H9 (cell line): Measurements from ENCODE around the gene GABRB3. TPM values are rescaled to one million over a fixed set of nuclear protein-coding genes. Genes with fewer than 3 reads are reported as not detected.

ENCODE experiments used
- DNase-seq: peaks from one replicate; pipeline ENCODE4 v3.0.0-alpha.2; 2017
- H2AFZ ChIP-seq: one replicate; pipeline ENCODE4 v1.6.1; 2013; ENCODE audit warnings: mild to moderate bottlenecking, low read length, control low read depth, moderate library complexity
- H2AK5ac ChIP-seq: 2 replicates; pipeline ENCODE4 v1.6.1; 2013; ENCODE audit warnings: low read length, control low read depth, mixed read lengths; ENCODE audit not compliant: insufficient read length
- H2BK120ac ChIP-seq: one replicate; pipeline ENCODE4 v1.6.1; 2013; ENCODE audit warnings: low read depth, mild to moderate bottlenecking, low read length, control low read depth, inconsistent platforms; ENCODE audit not compliant: poor library complexity, severe bottlenecking
- H2BK12ac ChIP-seq: 2 replicates; pipeline ENCODE4 v1.6.1; 2013; ENCODE audit warnings: low read length, control low read depth, mixed read lengths, low read depth; ENCODE audit not compliant: insufficient read length
- H2BK15ac ChIP-seq: 2 replicates; pipeline ENCODE4 v1.6.1; 2013; ENCODE audit warnings: low read depth, low read length, control low read depth
- H2BK20ac ChIP-seq: one replicate; pipeline ENCODE4 v1.6.1; 2013; ENCODE audit warnings: low read depth, mild to moderate bottlenecking, low read length, control low read depth, inconsistent platforms; ENCODE audit not compliant: poor library complexity, severe bottlenecking
- H2BK5ac ChIP-seq: 2 replicates; pipeline ENCODE4 v1.6.1; 2013; ENCODE audit warnings: low read length, control low read depth, mixed read lengths; ENCODE audit not compliant: insufficient read length
- H3K14ac ChIP-seq: 2 replicates; pipeline ENCODE4 v1.6.1; 2013; ENCODE audit warnings: low read length, control low read depth; ENCODE audit not compliant: insufficient read depth
- H3K18ac ChIP-seq: 2 replicates; pipeline ENCODE4 v1.6.1; 2013; ENCODE audit warnings: low read depth, mild to moderate bottlenecking, mixed read lengths, low read length, control low read depth; ENCODE audit not compliant: insufficient read length
- H3K23ac ChIP-seq: 2 replicates; pipeline ENCODE4 v1.6.1; 2013; ENCODE audit warnings: low read length, control low read depth, mixed read lengths, low read depth; ENCODE audit not compliant: insufficient read length
- H3K23me2 ChIP-seq: 2 replicates; pipeline ENCODE4 v1.6.1; 2013; ENCODE audit warnings: low read depth, mild to moderate bottlenecking, mixed read lengths, low read length, control low read depth; ENCODE audit not compliant: insufficient read length, poor library complexity, severe bottlenecking
- H3K27ac ChIP-seq: 2 replicates; pipeline ENCODE4 v1.5.1; 2013; ENCODE audit warnings: low read length, control low read depth, mixed read lengths, low read depth; ENCODE audit not compliant: insufficient read length
- H3K27me3 ChIP-seq: 2 replicates; pipeline ENCODE4 v1.6.1; 2013; ENCODE audit warnings: low read length, control low read depth, inconsistent platforms; ENCODE audit not compliant: insufficient read depth
- H3K4ac ChIP-seq: 2 replicates; pipeline ENCODE4 v1.6.1; 2013; ENCODE audit warnings: low read depth, mild to moderate bottlenecking, control low read depth, inconsistent platforms, low read length, moderate library complexity
- H3K4me1 ChIP-seq: 2 replicates; pipeline ENCODE4 v1.6.1; 2013; ENCODE audit warnings: low read length, control low read depth, inconsistent platforms; ENCODE audit not compliant: insufficient read depth
- H3K4me2 ChIP-seq: 2 replicates; pipeline ENCODE4 v1.6.1; 2013; ENCODE audit warnings: low read length, control low read depth, mixed read lengths; ENCODE audit not compliant: insufficient read length, insufficient read depth
- H3K56ac ChIP-seq: 2 replicates; pipeline ENCODE4 v1.6.1; 2013; ENCODE audit warnings: low read depth, mild to moderate bottlenecking, mixed read lengths, low read length, control low read depth; ENCODE audit not compliant: insufficient read length
- H3K79me1 ChIP-seq: 2 replicates; pipeline ENCODE4 v1.6.1; 2013; ENCODE audit warnings: low read depth, mild to moderate bottlenecking, moderate library complexity, low read length, control low read depth, inconsistent platforms; ENCODE audit not compliant: insufficient read depth, poor library complexity, severe bottlenecking
- H3K79me2 ChIP-seq: 2 replicates; pipeline ENCODE4 v1.6.1; 2013; ENCODE audit warnings: low read length, control low read depth, inconsistent platforms; ENCODE audit not compliant: insufficient read depth
- H3K9ac ChIP-seq: 2 replicates; pipeline ENCODE4 v1.6.1; 2013; ENCODE audit warnings: low read length, control low read depth, mixed read lengths; ENCODE audit not compliant: insufficient read length; ENCODE audit errors: extremely low read depth
- H3K9me3 ChIP-seq: one replicate; pipeline ENCODE4 v1.6.1; 2013; ENCODE audit warnings: low read depth, low read length, inconsistent platforms; ENCODE audit not compliant: control insufficient read depth
- H3T11ph ChIP-seq: one replicate; pipeline ENCODE4 v1.6.1; 2013; ENCODE audit warnings: mild to moderate bottlenecking, low read length, control low read depth, inconsistent platforms
- H4K20me1 ChIP-seq: one replicate; pipeline ENCODE4 v1.6.1; 2013; ENCODE audit not compliant: control insufficient read depth, insufficient read length, insufficient read depth
- H4K5ac ChIP-seq: 2 replicates; pipeline ENCODE4 v1.6.1; 2013; ENCODE audit warnings: low read depth, mild to moderate bottlenecking, mixed read lengths, low read length, control low read depth; ENCODE audit not compliant: insufficient read length
- H4K8ac ChIP-seq: replicated peaks from 2 replicates; pipeline ENCODE4 v1.6.1; 2013; ENCODE audit warnings: low read length, control low read depth, mixed read lengths, low read depth; ENCODE audit not compliant: insufficient read length
- H4K91ac ChIP-seq: 2 replicates; pipeline ENCODE4 v1.6.1; 2013; ENCODE audit warnings: low read depth, mild to moderate bottlenecking, moderate library complexity, mixed read lengths, low read length, control low read depth; ENCODE audit not compliant: insufficient read length
- H3K27ac Mint-ChIP-seq, 3 experiments: 2 replicates in 2 of 3; 3 replicates in 1 of 3; pipeline ENCODE4 v1.8.0; 2020 to 2021; ENCODE audit warnings: mixed read lengths in 3 of 3, mild to moderate bottlenecking in 1 of 3, moderate library complexity in 1 of 3
- H3K27me3 Mint-ChIP-seq: 2 replicates; pipeline ENCODE4 v1.8.0; 2021; ENCODE audit warnings: low read depth, mild to moderate bottlenecking, moderate library complexity, mixed read lengths
- H3K36me3 Mint-ChIP-seq, 3 experiments: 2 replicates in 2 of 3; 3 replicates in 1 of 3; pipeline ENCODE4 v1.8.0; 2020 to 2021; ENCODE audit warnings: low read depth in 3 of 3, mixed read lengths in 3 of 3; ENCODE audit not compliant: insufficient read depth in 1 of 3
- H3K4me1 Mint-ChIP-seq, 2 experiments: 2 replicates each; pipeline ENCODE4 v1.8.0; 2020; ENCODE audit warnings: mixed read lengths in 2 of 2
- H3K4me3 Mint-ChIP-seq, 2 experiments: 2 replicates in 1 of 2; 3 replicates in 1 of 2; pipeline ENCODE4 v1.8.0; 2020 to 2021; ENCODE audit warnings: mild to moderate bottlenecking in 2 of 2, mixed read lengths in 2 of 2, moderate library complexity in 1 of 2
- H3K9me3 Mint-ChIP-seq, 2 experiments: 2 replicates in 1 of 2; 3 replicates in 1 of 2; pipeline ENCODE4 v1.8.0; 2020; ENCODE audit warnings: mild to moderate bottlenecking in 2 of 2, mixed read lengths in 2 of 2, moderate library complexity in 1 of 2
- WGBS: extraction: QIAGEN DNeasy Blood & Tissue Kit; methylation state at CpG from one replicate; pipeline ENCODE4 v1.1.7; 2013; ENCODE audit warnings: missing lambda C conversion rate, low lambda C conversion rate, mixed read lengths; ENCODE audit not compliant: insufficient read length; ENCODE audit errors: extremely low coverage; 5-methylcytosine and 5-hydroxymethylcytosine counted together
- total RNA-seq: library from RNA; stranded (reverse); gene quantifications from 2 replicates; pipeline ENCODE4 v1.2.1, GENCODE V29; 2021
- TF ChIP-seq, protein P1 (sequence below): fragments of 200-600 bp; sonication (generic); conservative IDR thresholded peaks from 3 replicates; pipeline ENCODE4 v1.8.0; 2021; ENCODE audit warnings: antibody characterized with exemption, mild to moderate bottlenecking

GABRB3 gene
- total RNA-seq, 1 experiment from 2014 or later: 98.2 TPM

DNA sequence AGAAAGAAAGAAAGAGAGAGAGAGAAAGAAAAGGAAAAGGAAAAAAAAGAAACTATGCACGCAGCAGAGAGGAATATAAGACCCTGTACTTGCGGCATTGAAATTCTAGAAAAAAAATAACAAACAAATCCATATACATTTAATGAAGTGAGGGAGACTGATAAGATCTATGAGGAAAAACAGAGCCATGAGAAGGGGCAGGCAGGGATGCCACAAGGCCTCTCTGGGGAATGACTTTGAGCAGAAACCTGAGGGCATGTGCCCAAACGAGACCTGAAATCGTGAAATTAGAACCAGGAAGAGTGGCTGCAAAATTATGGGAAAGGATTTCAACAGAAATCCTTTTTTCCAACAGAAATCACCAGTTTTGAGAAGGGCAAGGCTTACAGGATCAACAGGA lies 98.4 kb downstream of the GABRB3 start:
- no peak overlapping the region for H3K9ac ChIP-seq
- no peak for DNase-seq
- H4K5ac ChIP-seq: no peak overlapping the region
- H4K8ac ChIP-seq: no peak overlapping the region
- no peak overlapping the region for H3K56ac ChIP-seq
- TF ChIP-seq, protein P1, sequence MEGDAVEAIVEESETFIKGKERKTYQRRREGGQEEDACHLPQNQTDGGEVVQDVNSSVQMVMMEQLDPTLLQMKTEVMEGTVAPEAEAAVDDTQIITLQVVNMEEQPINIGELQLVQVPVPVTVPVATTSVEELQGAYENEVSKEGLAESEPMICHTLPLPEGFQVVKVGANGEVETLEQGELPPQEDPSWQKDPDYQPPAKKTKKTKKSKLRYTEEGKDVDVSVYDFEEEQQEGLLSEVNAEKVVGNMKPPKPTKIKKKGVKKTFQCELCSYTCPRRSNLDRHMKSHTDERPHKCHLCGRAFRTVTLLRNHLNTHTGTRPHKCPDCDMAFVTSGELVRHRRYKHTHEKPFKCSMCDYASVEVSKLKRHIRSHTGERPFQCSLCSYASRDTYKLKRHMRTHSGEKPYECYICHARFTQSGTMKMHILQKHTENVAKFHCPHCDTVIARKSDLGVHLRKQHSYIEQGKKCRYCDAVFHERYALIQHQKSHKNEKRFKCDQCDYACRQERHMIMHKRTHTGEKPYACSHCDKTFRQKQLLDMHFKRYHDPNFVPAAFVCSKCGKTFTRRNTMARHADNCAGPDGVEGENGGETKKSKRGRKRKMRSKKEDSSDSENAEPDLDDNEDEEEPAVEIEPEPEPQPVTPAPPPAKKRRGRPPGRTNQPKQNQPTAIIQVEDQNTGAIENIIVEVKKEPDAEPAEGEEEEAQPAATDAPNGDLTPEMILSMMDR: no peak
- Mint-ChIP-seq H3K4me1 (peaks cover 36 to 40% of the 10 kb centered on the region in 2 experiments), H3K36me3 (no peaks in the 10 kb centered on the region; a peak in 3 of 7 replicates), H3K4me3 (peak overlapping the region in 1 of 2 experiments; percentile 39; a peak in 2 of 5 replicates), H3K9me3 (no peaks in the 10 kb centered on the region; a peak in 1 of 5 replicates), H3K27me3 (no peaks in the 10 kb centered on the region; the same call in 1 of the 2 replicates), H3K27ac (peak overlapping the region; percentile 4 to 58 (median 10); a peak in 5 of 7 replicates)
- H2BK5ac ChIP-seq: no peak overlapping the region
- H2BK120ac ChIP-seq: no peak overlapping the region
- no peaks in the 10 kb centered on the region for H3K27me3 ChIP-seq
- no peak overlapping the region for H3K4ac ChIP-seq
- peaks cover 3% of the 10 kb centered on the region for H3K79me1 ChIP-seq
- no peaks in the 10 kb centered on the region for H3K9me3 ChIP-seq
- no peak overlapping the region for H2AFZ ChIP-seq
- H3K23me2 ChIP-seq: no peaks in the 10 kb centered on the region
- H2AK5ac ChIP-seq: no peak overlapping the region
- no CpG with 5 or more reads among the region's 4 CpGs for WGBS
- H3K18ac ChIP-seq: no peak overlapping the region
- no peak overlapping the region for H2BK20ac ChIP-seq
- H4K20me1 ChIP-seq: no peaks in the 10 kb centered on the region
- no peak overlapping the region for H3K27ac ChIP-seq
- peaks cover 6% of the 10 kb centered on the region; the same call in 1 of the 2 replicates for H3K4me1 ChIP-seq
- H3T11ph ChIP-seq: no peak overlapping the region
- H3K14ac ChIP-seq: no peak overlapping the region
- H3K79me2 ChIP-seq: peaks cover 11% of the 10 kb centered on the region; the same call in 1 of the 2 replicates
- H3K23ac ChIP-seq: no peak overlapping the region
- H3K4me2 ChIP-seq: no peak overlapping the region
- no peak overlapping the region for H2BK12ac ChIP-seq
- no peak overlapping the region for H2BK15ac ChIP-seq
- H4K91ac ChIP-seq: no peak overlapping the region
